GM12874 (cell line): ENCODE data around the gene RAD1.

Source experiments
- TF ChIP-seq, protein P1 (sequence below): IDR thresholded peaks from 2 replicates; pipeline ENCODE4 v1.5.1; 2011; ENCODE audit warnings: low read depth, mild to moderate bottlenecking, control low read depth, low read length, moderate library complexity; ENCODE audit not compliant: insufficient read depth

Gene RAD1

DNA sequence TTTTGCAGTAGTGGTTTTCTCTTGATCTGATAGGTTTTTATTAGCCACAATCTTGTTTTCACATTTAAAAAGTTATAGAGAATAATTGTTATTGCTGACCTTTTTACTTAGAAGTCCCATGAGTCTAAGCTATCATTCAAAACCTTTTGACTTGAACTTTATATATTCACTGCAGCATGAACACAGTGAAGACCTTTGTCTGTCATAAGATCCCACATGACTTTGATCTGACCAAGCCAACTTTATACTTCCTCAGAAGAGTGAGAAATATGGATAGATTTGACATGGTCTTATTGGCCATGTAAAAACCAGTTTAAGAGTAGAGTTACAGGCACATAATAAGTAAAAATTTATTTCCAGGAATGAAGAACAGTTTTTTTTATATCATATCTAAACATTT lies 34.1 kb downstream of the RAD1 start:
- TF ChIP-seq, protein P1, sequence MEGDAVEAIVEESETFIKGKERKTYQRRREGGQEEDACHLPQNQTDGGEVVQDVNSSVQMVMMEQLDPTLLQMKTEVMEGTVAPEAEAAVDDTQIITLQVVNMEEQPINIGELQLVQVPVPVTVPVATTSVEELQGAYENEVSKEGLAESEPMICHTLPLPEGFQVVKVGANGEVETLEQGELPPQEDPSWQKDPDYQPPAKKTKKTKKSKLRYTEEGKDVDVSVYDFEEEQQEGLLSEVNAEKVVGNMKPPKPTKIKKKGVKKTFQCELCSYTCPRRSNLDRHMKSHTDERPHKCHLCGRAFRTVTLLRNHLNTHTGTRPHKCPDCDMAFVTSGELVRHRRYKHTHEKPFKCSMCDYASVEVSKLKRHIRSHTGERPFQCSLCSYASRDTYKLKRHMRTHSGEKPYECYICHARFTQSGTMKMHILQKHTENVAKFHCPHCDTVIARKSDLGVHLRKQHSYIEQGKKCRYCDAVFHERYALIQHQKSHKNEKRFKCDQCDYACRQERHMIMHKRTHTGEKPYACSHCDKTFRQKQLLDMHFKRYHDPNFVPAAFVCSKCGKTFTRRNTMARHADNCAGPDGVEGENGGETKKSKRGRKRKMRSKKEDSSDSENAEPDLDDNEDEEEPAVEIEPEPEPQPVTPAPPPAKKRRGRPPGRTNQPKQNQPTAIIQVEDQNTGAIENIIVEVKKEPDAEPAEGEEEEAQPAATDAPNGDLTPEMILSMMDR = no peak

DNA sequence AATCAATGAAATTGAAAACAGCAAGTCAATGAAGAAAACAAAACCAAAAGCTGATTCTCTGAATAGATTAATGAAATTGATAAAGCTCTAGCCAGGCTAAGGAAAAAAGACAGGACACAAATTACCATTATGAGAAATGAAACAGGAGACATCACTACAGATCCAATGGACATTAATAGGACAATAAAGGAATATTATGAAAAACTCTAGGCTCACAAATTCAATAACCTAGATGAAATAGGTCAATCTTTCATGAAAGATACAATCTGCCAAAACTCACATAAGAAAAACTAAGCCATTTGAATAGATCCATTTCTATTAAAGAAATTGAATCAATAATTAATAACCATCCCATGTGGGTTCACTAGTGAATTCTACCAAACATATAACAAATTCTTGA lies 39.0 kb downstream of the RAD1 start:
- TF ChIP-seq, protein P1 = no peak

DNA sequence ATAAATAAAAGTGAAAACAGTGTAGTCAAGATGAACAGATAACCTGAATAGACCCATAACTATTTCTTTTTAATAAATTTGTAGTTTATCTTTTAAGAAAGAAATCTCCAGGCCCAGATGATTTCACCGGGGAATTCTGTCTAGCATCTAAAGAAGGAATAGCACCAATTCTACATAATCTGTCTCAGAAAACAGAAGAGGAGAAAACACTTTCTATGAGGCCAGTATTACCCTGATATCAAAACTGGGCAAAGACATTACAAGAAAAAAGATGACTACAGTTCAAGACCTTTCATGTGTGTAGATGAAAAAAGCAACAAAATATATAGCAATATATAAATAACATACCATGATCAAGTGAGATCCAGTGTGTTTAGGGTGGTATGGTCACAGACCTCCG lies 44.9 kb downstream of the RAD1 start:
- TF ChIP-seq, protein P1 = no peak

DNA sequence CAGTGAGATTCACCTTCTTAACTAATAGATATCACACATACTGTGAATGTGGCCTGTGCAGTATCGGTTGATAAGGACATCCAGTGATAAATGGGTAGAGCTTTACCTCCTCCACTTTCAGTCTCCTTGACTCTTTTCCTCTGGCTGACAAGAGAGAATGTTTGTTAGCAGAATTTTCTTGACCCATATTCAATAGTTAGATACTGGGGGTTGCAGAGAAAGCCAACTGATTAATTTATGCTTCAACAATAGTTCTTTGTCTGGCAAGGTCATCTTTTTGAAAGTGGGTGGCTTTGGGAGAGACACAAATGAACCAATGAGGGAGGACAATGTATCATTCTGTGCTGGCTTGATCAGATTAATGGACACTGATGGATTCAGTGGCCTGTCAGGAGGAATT lies 46.0 kb downstream of the RAD1 start:
- TF ChIP-seq, protein P1 = no peak

DNA sequence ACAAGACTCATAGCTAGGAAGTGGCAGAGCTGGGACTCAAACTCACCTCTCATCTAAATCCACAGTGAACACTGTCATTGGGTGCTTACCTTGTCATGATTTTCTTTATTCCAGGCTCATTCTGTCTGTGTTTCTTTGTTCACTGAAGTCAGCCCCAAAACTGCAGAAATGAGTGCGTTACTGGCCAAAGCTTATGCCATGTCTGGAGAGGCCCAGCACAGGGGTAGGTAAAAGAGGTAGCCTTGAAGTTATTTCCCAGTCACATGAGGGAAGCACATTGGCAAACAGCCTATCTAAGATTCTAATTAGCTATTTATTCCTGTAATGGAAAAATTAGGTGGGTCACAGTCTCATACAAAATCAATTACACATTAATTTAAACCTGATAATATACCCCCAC lies 46.5 kb downstream of the RAD1 start:
- TF ChIP-seq, protein P1 = no peak

DNA sequence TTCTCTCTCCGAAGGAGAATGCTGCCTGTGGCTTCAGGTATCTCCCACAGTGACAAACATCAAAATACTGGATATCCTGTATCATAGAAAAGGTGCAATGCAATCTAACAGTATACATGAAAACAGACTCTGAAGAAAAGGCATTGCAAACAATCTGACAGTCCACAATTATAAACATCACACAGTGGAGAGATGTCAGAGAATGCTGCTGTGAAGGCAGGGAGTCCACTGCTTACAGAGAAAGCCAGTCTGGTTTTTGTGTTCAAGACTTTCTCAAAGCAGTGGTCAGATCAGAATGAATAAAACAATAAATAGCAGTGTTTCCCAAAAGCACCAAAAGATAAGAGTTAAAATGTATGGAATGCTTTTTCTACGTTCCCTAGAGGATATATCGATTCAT lies 47.6 kb downstream of the RAD1 start:
- TF ChIP-seq, protein P1 = no peak

DNA sequence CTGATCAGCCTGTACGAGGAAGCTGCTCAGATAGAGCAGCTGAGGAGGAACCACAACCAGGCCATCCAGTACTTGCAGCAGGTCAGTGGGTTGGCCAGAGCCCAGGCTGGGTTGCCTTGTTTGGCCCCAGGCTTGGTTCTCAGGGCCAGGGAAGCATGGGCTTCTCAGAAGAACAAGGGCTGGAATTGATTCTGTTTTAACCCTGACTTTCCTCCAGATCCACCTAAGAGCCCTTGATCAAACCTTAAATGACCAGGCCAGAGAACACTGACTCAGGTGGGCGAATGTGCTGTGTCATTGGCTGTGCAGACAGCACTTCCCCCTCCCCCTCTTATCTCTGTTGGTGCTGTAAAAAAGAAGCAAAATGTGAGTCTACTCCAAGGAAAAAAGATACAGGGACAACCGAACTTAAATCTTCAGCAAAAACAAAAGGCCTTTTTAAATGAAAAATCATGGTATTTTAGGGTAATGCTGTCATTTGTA lies 48.3 kb downstream of the RAD1 start:
- TF ChIP-seq, protein P1 = no peak

DNA sequence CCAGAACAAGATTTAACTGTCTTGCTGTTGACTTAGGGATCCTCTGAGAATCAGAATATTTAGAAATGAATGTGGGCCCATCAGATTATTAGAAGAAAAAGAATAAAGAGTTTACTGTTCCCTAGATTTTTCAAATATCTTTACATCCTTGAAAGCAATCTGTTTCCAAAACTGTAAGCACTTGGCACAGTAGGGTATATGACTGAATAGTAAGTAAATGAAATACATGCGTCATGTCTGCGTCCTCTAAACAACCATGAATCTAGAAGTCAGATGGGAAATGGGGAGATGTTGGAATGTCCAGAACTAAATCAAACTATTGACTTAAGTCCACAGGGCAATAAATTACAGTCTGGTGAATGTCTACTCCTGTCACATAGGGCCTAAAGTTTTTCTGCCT lies 50.2 kb downstream of the RAD1 start:
- TF ChIP-seq, protein P1 = no peak
